Measurements from ENCODE around the gene PCED1B. TPM values are rescaled to one million over a fixed set of nuclear protein-coding genes. Genes with fewer than 3 reads are reported as not detected.

Gene PCED1B
- total and polyA plus RNA-seq, 2 donors (not counting 1 experiment from before 2014, with no cell fraction given): 26.2 to 45.8 TPM

GRCh38 chr12:47193066-47193465, 113.6 kb downstream of the PCED1B start:
- H3K36me3 ChIP-seq (replicated peaks in 1 of 2; ENCODE audit: control extremely low read depth in 1 of 2, control insufficient read depth in 1 of 2, extremely low read depth in 1 of 2, insufficient read depth in 2 of 2, low read length in 1 of 2): peaks cover 0 to 5% of the 10 kb centered on the region in 2 experiments
- 60% methylated on average over 3 of the region's 3 CpGs for WGBS (ENCODE audit: insufficient coverage)
- peak overlapping the region in 1 of 2 donors; percentile 11 for H3K27ac ChIP-seq (ENCODE audit: low read length in 2 of 2)
- no peak overlapping the region for H3K4me3 ChIP-seq (ENCODE audit: control extremely low read depth in 1 of 5, extremely low read depth in 1 of 5, insufficient read depth in 1 of 5, low read depth in 2 of 5, low read length in 4 of 5)
- peaks cover 40% of the 10 kb centered on the region for H3K79me2 ChIP-seq (ENCODE audit: control insufficient read depth, insufficient read depth, low read length)
- H3K9ac ChIP-seq (ENCODE audit: low read length): no peak overlapping the region
- no peaks in the 10 kb centered on the region for H3K9me3 ChIP-seq (ENCODE audit: control extremely low read depth in 1 of 3, control insufficient read depth in 2 of 3, insufficient read depth in 1 of 3, low read length in 2 of 3)
- CTCF ChIA-PET: interaction anchor here (0.6 to 2.9 kb wide), 10 partner anchors 10 to 215 kb away, joined by 3 to 19 read pairs (median 4); partner anchors contain the start of genes AMIGO2 and PCED1B
- Mint-ChIP-seq H3K27me3 (no peaks in the 10 kb centered on the region), H3K4me3 (peak overlapping the region; percentile 13), H3K9me3 (ENCODE audit: insufficient read depth) (no peaks in the 10 kb centered on the region), H3K4me1 (peaks cover 67% of the 10 kb centered on the region), H3K27ac (no peak overlapping the region)
- no peak overlapping the region for H3K4me2 ChIP-seq (replicated peaks; ENCODE audit: low read depth, low read length, poor library complexity, severe bottlenecking)
- no peaks in the 10 kb centered on the region for H4K20me1 ChIP-seq (ENCODE audit: control insufficient read depth, insufficient read depth, low read length, poor library complexity, severe bottlenecking)
- POLR2A ChIA-PET: interaction anchor here (0.9 to 1.0 kb wide), 2 partner anchors 15 to 39 kb away, joined by 3 read pairs; no protein-coding TSS in a partner anchor
- ATAC-seq (ENCODE audit: low read depth) (no peak), DNase-seq (no peak)
- H2AFZ ChIP-seq (ENCODE audit: insufficient read depth, low read depth, low read length, poor library complexity, severe bottlenecking): no peak overlapping the region
- intact Hi-C loops (cut with micrococcal nuclease): loop anchor here (5.0 to 10.0 kb wide), 2 partner anchors 114 to 512 kb away; partner anchors contain the start of gene RPAP3
- H3K4me1 ChIP-seq (ENCODE audit: control insufficient read depth in 2 of 2, insufficient read depth in 2 of 2, low read length in 2 of 2): peaks cover 62 to 67% of the 10 kb centered on the region in 2 donors
- TF ChIP-seq EZH2 (IDR thresholded peaks at IDR 0.05; ENCODE audit: borderline replicate concordance, insufficient read depth, low read depth, low read length, poor library complexity, severe bottlenecking) (no peak), CTCF (IDR thresholded peaks at IDR 0.05) (no peak)
- H3K27me3 ChIP-seq (replicated peaks in 1 of 4; ENCODE audit: control extremely low read depth in 1 of 4, control insufficient read depth in 3 of 4, insufficient read depth in 4 of 4, low read length in 3 of 4): no peaks in the 10 kb centered on the region

GRCh38 chr12:47194501-47194900, 115.1 kb downstream of the PCED1B start:
- ATAC-seq (ENCODE audit: low read depth) (no peak), DNase-seq (no peak)
- TF ChIP-seq EZH2 (IDR thresholded peaks at IDR 0.05; ENCODE audit: borderline replicate concordance, insufficient read depth, low read depth, low read length, poor library complexity, severe bottlenecking): no peak
- TF ChIP-seq CTCF (IDR thresholded peaks at IDR 0.05): no peak
- no peak overlapping the region for H3K4me3 ChIP-seq (ENCODE audit: control extremely low read depth in 1 of 5, extremely low read depth in 1 of 5, insufficient read depth in 1 of 5, low read depth in 2 of 5, low read length in 4 of 5)
- no peaks in the 10 kb centered on the region for H3K27me3 ChIP-seq (replicated peaks in 1 of 4; ENCODE audit: control extremely low read depth in 1 of 4, control insufficient read depth in 3 of 4, insufficient read depth in 4 of 4, low read length in 3 of 4)
- peaks cover 66% of the 10 kb centered on the region for H3K4me1 Mint-ChIP-seq
- H2AFZ ChIP-seq (ENCODE audit: insufficient read depth, low read depth, low read length, poor library complexity, severe bottlenecking): peak overlapping the region; percentile 35
- no peaks in the 10 kb centered on the region for H4K20me1 ChIP-seq (ENCODE audit: control insufficient read depth, insufficient read depth, low read length, poor library complexity, severe bottlenecking)
- peaks cover 55 to 56% of the 10 kb centered on the region in 2 donors for H3K4me1 ChIP-seq (ENCODE audit: control insufficient read depth in 2 of 2, insufficient read depth in 2 of 2, low read length in 2 of 2)
- intact Hi-C loops (cut with micrococcal nuclease): loop anchor here (5.0 to 10.0 kb wide), 2 partner anchors 113 to 510 kb away; partner anchors contain the start of gene RPAP3
- no peaks in the 10 kb centered on the region for H3K27me3 Mint-ChIP-seq
- H3K36me3 ChIP-seq (replicated peaks in 1 of 2; ENCODE audit: control extremely low read depth in 1 of 2, control insufficient read depth in 1 of 2, extremely low read depth in 1 of 2, insufficient read depth in 2 of 2, low read length in 1 of 2): no peaks in the 10 kb centered on the region
- no peaks in the 10 kb centered on the region for H3K9me3 ChIP-seq (ENCODE audit: control extremely low read depth in 1 of 3, control insufficient read depth in 2 of 3, insufficient read depth in 1 of 3, low read length in 2 of 3)
- H3K27ac ChIP-seq (ENCODE audit: low read length in 2 of 2): no peak overlapping the region
- H3K79me2 ChIP-seq (ENCODE audit: control insufficient read depth, insufficient read depth, low read length): peaks cover 42% of the 10 kb centered on the region
- H3K9me3 Mint-ChIP-seq (ENCODE audit: insufficient read depth): no peaks in the 10 kb centered on the region
- ChIA-PET POLR2A (no interaction called here), CTCF (interaction anchor here (1.2 to 2.7 kb wide), 6 partner anchors 11 to 214 kb away, joined by 3 to 19 read pairs (median 4); no protein-coding TSS in a partner anchor)
- no peak overlapping the region for H3K9ac ChIP-seq (ENCODE audit: low read length)
- H3K4me3 Mint-ChIP-seq: no peak overlapping the region
- no peak overlapping the region for H3K4me2 ChIP-seq (replicated peaks; ENCODE audit: low read depth, low read length, poor library complexity, severe bottlenecking)
- WGBS (ENCODE audit: insufficient coverage): no CpG with 5 or more reads among the region's 4 CpGs
- no peak overlapping the region for H3K27ac Mint-ChIP-seq
